H9 (cell line): ENCODE results near the gene KBTBD13. TPM values are rescaled to one million over a fixed set of nuclear protein-coding genes. Genes with fewer than 3 reads are reported as not detected.

Source experiments
- DNase-seq: peaks from one replicate; pipeline ENCODE4 v3.0.0-alpha.2; 2017
- H2AFZ ChIP-seq: one replicate; pipeline ENCODE4 v1.6.1; 2013; ENCODE audit warnings: mild to moderate bottlenecking, low read length, control low read depth, moderate library complexity
- H2AK5ac ChIP-seq: 2 replicates; pipeline ENCODE4 v1.6.1; 2013; ENCODE audit warnings: low read length, control low read depth, mixed read lengths; ENCODE audit not compliant: insufficient read length
- H2BK120ac ChIP-seq: one replicate; pipeline ENCODE4 v1.6.1; 2013; ENCODE audit warnings: low read depth, mild to moderate bottlenecking, low read length, control low read depth, inconsistent platforms; ENCODE audit not compliant: poor library complexity, severe bottlenecking
- H2BK12ac ChIP-seq: 2 replicates; pipeline ENCODE4 v1.6.1; 2013; ENCODE audit warnings: low read length, control low read depth, mixed read lengths, low read depth; ENCODE audit not compliant: insufficient read length
- H2BK15ac ChIP-seq: 2 replicates; pipeline ENCODE4 v1.6.1; 2013; ENCODE audit warnings: low read depth, low read length, control low read depth
- H2BK20ac ChIP-seq: one replicate; pipeline ENCODE4 v1.6.1; 2013; ENCODE audit warnings: low read depth, mild to moderate bottlenecking, low read length, control low read depth, inconsistent platforms; ENCODE audit not compliant: poor library complexity, severe bottlenecking
- H2BK5ac ChIP-seq: 2 replicates; pipeline ENCODE4 v1.6.1; 2013; ENCODE audit warnings: low read length, control low read depth, mixed read lengths; ENCODE audit not compliant: insufficient read length
- H3K14ac ChIP-seq: 2 replicates; pipeline ENCODE4 v1.6.1; 2013; ENCODE audit warnings: low read length, control low read depth; ENCODE audit not compliant: insufficient read depth
- H3K18ac ChIP-seq: 2 replicates; pipeline ENCODE4 v1.6.1; 2013; ENCODE audit warnings: low read depth, mild to moderate bottlenecking, mixed read lengths, low read length, control low read depth; ENCODE audit not compliant: insufficient read length
- H3K23ac ChIP-seq: 2 replicates; pipeline ENCODE4 v1.6.1; 2013; ENCODE audit warnings: low read length, control low read depth, mixed read lengths, low read depth; ENCODE audit not compliant: insufficient read length
- H3K23me2 ChIP-seq: 2 replicates; pipeline ENCODE4 v1.6.1; 2013; ENCODE audit warnings: low read depth, mild to moderate bottlenecking, mixed read lengths, low read length, control low read depth; ENCODE audit not compliant: insufficient read length, poor library complexity, severe bottlenecking
- H3K27ac ChIP-seq: 2 replicates; pipeline ENCODE4 v1.5.1; 2013; ENCODE audit warnings: low read length, control low read depth, mixed read lengths, low read depth; ENCODE audit not compliant: insufficient read length
- H3K27me3 ChIP-seq: 2 replicates; pipeline ENCODE4 v1.6.1; 2013; ENCODE audit warnings: low read length, control low read depth, inconsistent platforms; ENCODE audit not compliant: insufficient read depth
- H3K4ac ChIP-seq: 2 replicates; pipeline ENCODE4 v1.6.1; 2013; ENCODE audit warnings: low read depth, mild to moderate bottlenecking, control low read depth, inconsistent platforms, low read length, moderate library complexity
- H3K4me1 ChIP-seq: 2 replicates; pipeline ENCODE4 v1.6.1; 2013; ENCODE audit warnings: low read length, control low read depth, inconsistent platforms; ENCODE audit not compliant: insufficient read depth
- H3K4me2 ChIP-seq: 2 replicates; pipeline ENCODE4 v1.6.1; 2013; ENCODE audit warnings: low read length, control low read depth, mixed read lengths; ENCODE audit not compliant: insufficient read length, insufficient read depth
- H3K56ac ChIP-seq: 2 replicates; pipeline ENCODE4 v1.6.1; 2013; ENCODE audit warnings: low read depth, mild to moderate bottlenecking, mixed read lengths, low read length, control low read depth; ENCODE audit not compliant: insufficient read length
- H3K79me1 ChIP-seq: 2 replicates; pipeline ENCODE4 v1.6.1; 2013; ENCODE audit warnings: low read depth, mild to moderate bottlenecking, moderate library complexity, low read length, control low read depth, inconsistent platforms; ENCODE audit not compliant: insufficient read depth, poor library complexity, severe bottlenecking
- H3K79me2 ChIP-seq: 2 replicates; pipeline ENCODE4 v1.6.1; 2013; ENCODE audit warnings: low read length, control low read depth, inconsistent platforms; ENCODE audit not compliant: insufficient read depth
- H3K9ac ChIP-seq: 2 replicates; pipeline ENCODE4 v1.6.1; 2013; ENCODE audit warnings: low read length, control low read depth, mixed read lengths; ENCODE audit not compliant: insufficient read length; ENCODE audit errors: extremely low read depth
- H3K9me3 ChIP-seq: one replicate; pipeline ENCODE4 v1.6.1; 2013; ENCODE audit warnings: low read depth, low read length, inconsistent platforms; ENCODE audit not compliant: control insufficient read depth
- H3T11ph ChIP-seq: one replicate; pipeline ENCODE4 v1.6.1; 2013; ENCODE audit warnings: mild to moderate bottlenecking, low read length, control low read depth, inconsistent platforms
- H4K20me1 ChIP-seq: one replicate; pipeline ENCODE4 v1.6.1; 2013; ENCODE audit not compliant: control insufficient read depth, insufficient read length, insufficient read depth
- H4K5ac ChIP-seq: 2 replicates; pipeline ENCODE4 v1.6.1; 2013; ENCODE audit warnings: low read depth, mild to moderate bottlenecking, mixed read lengths, low read length, control low read depth; ENCODE audit not compliant: insufficient read length
- H4K8ac ChIP-seq: replicated peaks from 2 replicates; pipeline ENCODE4 v1.6.1; 2013; ENCODE audit warnings: low read length, control low read depth, mixed read lengths, low read depth; ENCODE audit not compliant: insufficient read length
- H4K91ac ChIP-seq: 2 replicates; pipeline ENCODE4 v1.6.1; 2013; ENCODE audit warnings: low read depth, mild to moderate bottlenecking, moderate library complexity, mixed read lengths, low read length, control low read depth; ENCODE audit not compliant: insufficient read length
- H3K27ac Mint-ChIP-seq, 3 experiments: 2 replicates in 2 of 3; 3 replicates in 1 of 3; pipeline ENCODE4 v1.8.0; 2020 to 2021; ENCODE audit warnings: mixed read lengths in 3 of 3, mild to moderate bottlenecking in 1 of 3, moderate library complexity in 1 of 3
- H3K27me3 Mint-ChIP-seq: 2 replicates; pipeline ENCODE4 v1.8.0; 2021; ENCODE audit warnings: low read depth, mild to moderate bottlenecking, moderate library complexity, mixed read lengths
- H3K36me3 Mint-ChIP-seq, 3 experiments: 2 replicates in 2 of 3; 3 replicates in 1 of 3; pipeline ENCODE4 v1.8.0; 2020 to 2021; ENCODE audit warnings: low read depth in 3 of 3, mixed read lengths in 3 of 3; ENCODE audit not compliant: insufficient read depth in 1 of 3
- H3K4me1 Mint-ChIP-seq, 2 experiments: 2 replicates each; pipeline ENCODE4 v1.8.0; 2020; ENCODE audit warnings: mixed read lengths in 2 of 2
- H3K4me3 Mint-ChIP-seq, 2 experiments: 2 replicates in 1 of 2; 3 replicates in 1 of 2; pipeline ENCODE4 v1.8.0; 2020 to 2021; ENCODE audit warnings: mild to moderate bottlenecking in 2 of 2, mixed read lengths in 2 of 2, moderate library complexity in 1 of 2
- H3K9me3 Mint-ChIP-seq, 2 experiments: 2 replicates in 1 of 2; 3 replicates in 1 of 2; pipeline ENCODE4 v1.8.0; 2020; ENCODE audit warnings: mild to moderate bottlenecking in 2 of 2, mixed read lengths in 2 of 2, moderate library complexity in 1 of 2
- CTCF ChIP-seq: fragments of 200-600 bp; sonication (generic); conservative IDR thresholded peaks from 3 replicates; pipeline ENCODE4 v1.8.0; 2021; ENCODE audit warnings: antibody characterized with exemption, mild to moderate bottlenecking
- WGBS: extraction: QIAGEN DNeasy Blood & Tissue Kit; methylation state at CpG from one replicate; pipeline ENCODE4 v1.1.7; 2013; ENCODE audit warnings: missing lambda C conversion rate, low lambda C conversion rate, mixed read lengths; ENCODE audit not compliant: insufficient read length; ENCODE audit errors: extremely low coverage; 5-methylcytosine and 5-hydroxymethylcytosine counted together
- total RNA-seq: library from RNA; stranded (reverse); gene quantifications from 2 replicates; pipeline ENCODE4 v1.2.1, GENCODE V29; 2021

Gene KBTBD13
- total RNA-seq, 1 experiment from 2014 or later = not detected

- WGBS = no CpG with 5 or more reads among the region's 6 CpGs
- Histone ChIP-seq H3K79me2 (no peaks in the 10 kb centered on the region), H2AFZ (no peak overlapping the region), H2AK5ac (no peak overlapping the region), H3T11ph (no peak overlapping the region), H4K5ac (no peak overlapping the region), H3K18ac (no peak overlapping the region), H3K27ac (no peak overlapping the region), H3K4me1 (no peaks in the 10 kb centered on the region), H2BK12ac (no peak overlapping the region), H2BK15ac (no peak overlapping the region), H3K56ac (no peak overlapping the region), H4K20me1 (no peaks in the 10 kb centered on the region), H4K91ac (no peak overlapping the region), H3K79me1 (no peaks in the 10 kb centered on the region), H3K27me3 (no peaks in the 10 kb centered on the region), H2BK120ac (no peak overlapping the region), H3K9me3 (no peaks in the 10 kb centered on the region), H3K23ac (no peak overlapping the region), H4K8ac (no peak overlapping the region), H3K4ac (no peak overlapping the region), H3K9ac (no peak overlapping the region), H3K4me2 (no peak overlapping the region), H2BK5ac (no peak overlapping the region), H2BK20ac (no peak overlapping the region), H3K23me2 (no peaks in the 10 kb centered on the region), H3K14ac (no peak overlapping the region)
- H3K4me3 Mint-ChIP-seq = no peak overlapping the region
- no peak for TF ChIP-seq CTCF
- H3K4me1 Mint-ChIP-seq = peaks cover 6 to 8% of the 10 kb centered on the region in 2 experiments
- no peaks in the 10 kb centered on the region for H3K9me3 Mint-ChIP-seq
- no peak overlapping the region for H3K27ac Mint-ChIP-seq
- no peak for DNase-seq
- H3K36me3 Mint-ChIP-seq = peaks cover 0 to 6% (median 6%) of the 10 kb centered on the region in 3 experiments; a peak in 3 of 7 replicates
- H3K27me3 Mint-ChIP-seq = no peaks in the 10 kb centered on the region
Measured at GRCh38 chr15:65060641-65061397, 15.7 kb upstream of the KBTBD13 start.
